Mesodermal cell (in vitro differentiated cells): Measurements from ENCODE around the gene TMEM132D.

Source experiments
- H3K27ac ChIP-seq: 2 replicates; pipeline ENCODE4 v1.7.0; 2013; ENCODE audit warnings: mild to moderate bottlenecking, low read depth, low read length, moderate library complexity; ENCODE audit not compliant: severe bottlenecking
- H3K36me3 ChIP-seq: 2 replicates; pipeline ENCODE4 v1.7.1; 2013; ENCODE audit warnings: mild to moderate bottlenecking, low read length, moderate library complexity; ENCODE audit not compliant: control insufficient read depth, insufficient read depth
- H3K4me1 ChIP-seq: one replicate; pipeline ENCODE4 v1.7.1; 2013; ENCODE audit warnings: mild to moderate bottlenecking, low read length; ENCODE audit not compliant: insufficient read depth, control insufficient read depth, poor library complexity, severe bottlenecking
- H3K4me3 ChIP-seq: 2 replicates; pipeline ENCODE4 v1.7.0; 2013; ENCODE audit warnings: low read length, control low read depth, mild to moderate bottlenecking; ENCODE audit not compliant: insufficient read depth, poor library complexity, severe bottlenecking; ENCODE audit errors: extremely low read depth
- H3K9me3 ChIP-seq: 2 replicates; pipeline ENCODE4 v1.7.1; 2013; ENCODE audit warnings: mild to moderate bottlenecking, low read length, moderate library complexity; ENCODE audit not compliant: control insufficient read depth
- WGBS, 2 experiments: methylation state at CpG; one replicate each; pipeline ENCODE4 v1.1.5; 2013; ENCODE audit warnings: missing lambda C conversion rate in 2 of 2; ENCODE audit not compliant: insufficient coverage in 2 of 2; 5-methylcytosine and 5-hydroxymethylcytosine counted together

TMEM132D gene

GRCh38 chr12:129184127-129184928, 719.5 kb downstream of the TMEM132D start:
- WGBS, 2 experiments, result 89 to 91% methylated on average over 12 to 15 of the region's 19 CpGs
- Histone ChIP-seq H3K4me3 (no peak overlapping the region), H3K4me1 (no peaks in the 10 kb centered on the region), H3K36me3 (no peaks in the 10 kb centered on the region), H3K27ac (no peak overlapping the region), H3K9me3 (no peaks in the 10 kb centered on the region)

GRCh38 chr12:129179941-129180553, 723.8 kb downstream of the TMEM132D start:
- H3K4me3 ChIP-seq, result no peak overlapping the region
- H3K27ac ChIP-seq, result no peak overlapping the region
- no peaks in the 10 kb centered on the region for H3K9me3 ChIP-seq
- no peaks in the 10 kb centered on the region for H3K36me3 ChIP-seq
- no peaks in the 10 kb centered on the region for H3K4me1 ChIP-seq
- WGBS, 2 experiments, result 76 to 90% methylated on average over 4 to 5 of the region's 7 CpGs

- no peak overlapping the region for H3K4me3 ChIP-seq
- H3K27ac ChIP-seq, result no peak overlapping the region
- 85 to 88% methylated on average over 1 to 2 of the region's 3 CpGs for WGBS, 2 experiments
- H3K36me3 ChIP-seq, result no peaks in the 10 kb centered on the region
- H3K9me3 ChIP-seq, result no peaks in the 10 kb centered on the region
- no peaks in the 10 kb centered on the region for H3K4me1 ChIP-seq
These were observed 733.9 kb downstream of the TMEM132D start for GRCh38 chr12:129169928-129170327.

- Histone ChIP-seq H3K9me3 (no peaks in the 10 kb centered on the region), H3K4me3 (no peak overlapping the region), H3K27ac (no peak overlapping the region), H3K4me1 (no peaks in the 10 kb centered on the region), H3K36me3 (no peaks in the 10 kb centered on the region)
- 59 to 69% methylated on average over 6 of the region's 6 CpGs for WGBS, 2 experiments
These were observed 740.0 kb downstream of the TMEM132D start for GRCh38 chr12:129163861-129164260.

- WGBS, 2 experiments, result 60 to 67% methylated on average over 4 of the region's 4 CpGs
- H3K4me1 ChIP-seq, result no peaks in the 10 kb centered on the region
- H3K36me3 ChIP-seq, result no peaks in the 10 kb centered on the region
- H3K27ac ChIP-seq, result no peak overlapping the region
- no peak overlapping the region for H3K4me3 ChIP-seq
- H3K9me3 ChIP-seq, result no peaks in the 10 kb centered on the region
These were observed 740.4 kb downstream of the TMEM132D start for GRCh38 chr12:129163461-129163860.

- Histone ChIP-seq H3K4me1 (no peaks in the 10 kb centered on the region), H3K4me3 (no peak overlapping the region), H3K36me3 (no peaks in the 10 kb centered on the region), H3K9me3 (no peaks in the 10 kb centered on the region), H3K27ac (no peak overlapping the region)
- 71 to 91% methylated on average over 2 to 4 of the region's 4 CpGs for WGBS, 2 experiments
These were observed 741.0 kb downstream of the TMEM132D start for GRCh38 chr12:129162805-129163204.

- H3K4me1 ChIP-seq, result no peaks in the 10 kb centered on the region
- no peaks in the 10 kb centered on the region for H3K36me3 ChIP-seq
- no peak overlapping the region for H3K4me3 ChIP-seq
- H3K27ac ChIP-seq, result no peak overlapping the region
- H3K9me3 ChIP-seq, result no peaks in the 10 kb centered on the region
- WGBS, 2 experiments, result 38 to 74% methylated on average over 2 to 3 of the region's 4 CpGs
These were observed 742.3 kb downstream of the TMEM132D start for GRCh38 chr12:129161511-129161910.

GRCh38 chr12:129160282-129160681, 743.5 kb downstream of the TMEM132D start:
- Histone ChIP-seq H3K9me3 (no peaks in the 10 kb centered on the region), H3K4me3 (no peak overlapping the region), H3K27ac (no peak overlapping the region), H3K36me3 (no peaks in the 10 kb centered on the region), H3K4me1 (no peaks in the 10 kb centered on the region)

- Histone ChIP-seq H3K36me3 (no peaks in the 10 kb centered on the region), H3K4me3 (no peak overlapping the region), H3K27ac (no peak overlapping the region), H3K4me1 (no peaks in the 10 kb centered on the region), H3K9me3 (no peaks in the 10 kb centered on the region)
- WGBS, 2 experiments, result 49 to 55% methylated on average over 5 of the region's 10 CpGs
These were observed 751.3 kb downstream of the TMEM132D start for GRCh38 chr12:129152351-129153104.

- no peaks in the 10 kb centered on the region for H3K9me3 ChIP-seq
- no peak overlapping the region for H3K27ac ChIP-seq
- no peaks in the 10 kb centered on the region for H3K4me1 ChIP-seq
- WGBS, 2 experiments, result 84 to 85% methylated on average over 11 of the region's 11 CpGs
- no peaks in the 10 kb centered on the region for H3K36me3 ChIP-seq
- H3K4me3 ChIP-seq, result no peak overlapping the region
These were observed 753.1 kb downstream of the TMEM132D start for GRCh38 chr12:129150721-129151120.
